Neural progenitor cell (in vitro differentiated cells): ENCODE results near the gene SULT1A1.

Experiments
- CTCF ChIP-seq: fragments of 200-600 bp; sonication (generic); IDR thresholded peaks from 2 replicates; pipeline ENCODE4 v1.5.1; 2017; ENCODE audit warnings: antibody characterized with exemption, mild to moderate bottlenecking
- EZH2 ChIP-seq: fragments of 200-600 bp; sonication (generic); IDR thresholded peaks from 2 replicates; pipeline ENCODE4 v1.6.1; 2017; ENCODE audit warnings: antibody characterized with exemption, mild to moderate bottlenecking, moderate library complexity
- EZH2phosphoT487 ChIP-seq: fragments of 200-600 bp; sonication (generic); IDR thresholded peaks from 2 replicates; pipeline ENCODE4 v1.6.1; 2017; ENCODE audit warnings: antibody characterized with exemption

GRCh38 chr16:28609631-28610594 is at the start of gene SULT1A1:
- TF ChIP-seq CTCF (no peak), EZH2phosphoT487 (no peak), EZH2 (no peak)
